A549 treated with AZD2906 at 1 μM for 4 hours (cell line): ENCODE data around the gene AGGF1. TPM values are rescaled to one million over a fixed set of nuclear protein-coding genes. Genes with fewer than 3 reads are reported as not detected.

Experiments
- total RNA-seq: library from RNA; stranded (reverse); fragments of 200-300 nt; extraction: Qiagen RNA extraction; gene quantifications from 5 replicates; pipeline ENCODE4 v1.2.3, GENCODE V29; 2022

The AGGF1 gene
- total RNA-seq, result 12.6 to 14.2 TPM (median 13.5 TPM) in 5 replicates

GRCh38 chr5:77030097-77031071 lies at the start of gene AGGF1:
Gene AGGF1, plus strand, starts transcription at chr5:77030404. Its CDS starts 363 bp downstream, at chr5:77030767.

DNA sequence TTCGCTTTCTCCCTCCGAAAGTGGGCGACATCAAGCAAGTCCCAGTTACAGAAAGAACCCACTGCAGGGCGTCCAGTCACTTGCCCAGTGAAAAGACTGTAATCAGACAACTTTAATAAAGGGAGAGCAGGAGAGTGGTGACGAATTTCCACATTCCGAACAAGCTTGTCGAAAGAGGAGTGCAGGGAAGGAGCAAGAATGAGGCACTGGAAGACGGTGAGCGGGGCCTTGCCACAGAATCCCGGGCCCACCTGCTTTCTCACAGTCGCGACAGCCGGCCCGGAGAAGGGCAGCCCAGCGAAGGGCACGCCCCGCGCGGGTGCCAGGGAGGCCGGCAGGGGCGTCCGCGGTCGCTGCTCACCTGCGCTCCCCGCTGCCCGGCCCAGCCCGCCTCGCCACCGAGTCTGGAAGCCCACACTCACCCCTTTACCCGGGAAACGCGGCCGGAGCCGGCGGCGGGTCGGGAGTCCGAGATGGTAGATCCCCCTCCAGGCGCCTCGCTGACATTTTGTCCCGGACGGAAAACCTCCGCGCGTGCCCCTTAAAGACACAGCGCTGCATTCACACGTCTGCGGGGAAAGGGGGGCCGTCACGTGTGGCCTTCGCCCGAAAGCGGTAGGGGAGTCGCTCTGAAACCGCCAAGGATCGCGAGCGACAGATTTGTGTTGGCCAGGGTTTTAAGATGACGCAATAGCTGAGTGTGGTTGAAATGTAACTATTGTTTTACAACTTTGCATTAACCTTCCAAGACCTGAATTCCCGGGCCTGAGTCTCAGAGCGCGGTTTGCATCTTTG lies 56.7 kb downstream of the AGGF1 start, which contains the start of gene ZBED3:
Gene ZBED3, minus strand, starts transcription at position 597 of the 795 bp plus-strand sequence. CDS start 9,407 bp downstream, outside the sequence.

Other genes starting within 250 kb of the AGGF1 start
- 224 to 299 TPM (median 233 TPM) in 5 replicates for gene F2RL1, start 211.4 kb upstream of the AGGF1 start, total RNA-seq
- gene S100Z, start 180.4 kb upstream of the AGGF1 start, total RNA-seq, result not detected in 5 replicates
- 0.06 to 0.17 TPM (median 0.08 TPM) in 4 of 5 replicates, not detected in the other for gene CRHBP, start 77.4 kb upstream of the AGGF1 start, total RNA-seq
- gene ZBED3, start 56.9 kb downstream of the AGGF1 start, total RNA-seq, result 3.9 to 5.3 TPM (median 4.2 TPM) in 5 replicates
- gene PDE8B, start 180.3 kb downstream of the AGGF1 start, total RNA-seq, result 1.7 to 2.3 TPM (median 2.0 TPM) in 5 replicates